KOPT-K1 (cell line): ENCODE measurements around the gene NEGR1.

Experiments used
- H3K27ac ChIP-seq: fragments of 200-600 bp; sonication (generic); 2 replicates; pipeline ENCODE4 v1.5.1; 2016; ENCODE audit warnings: antibody characterized with exemption, mild to moderate bottlenecking, low read depth, low read length; ENCODE audit not compliant: poor library complexity, severe bottlenecking
- H3K36me3 ChIP-seq: fragments of 200-600 bp; sonication (generic); 2 replicates; pipeline ENCODE4 v1.5.1; 2017; ENCODE audit warnings: antibody characterized with exemption, mild to moderate bottlenecking, low read length, moderate library complexity; ENCODE audit not compliant: insufficient read depth
- H3K9me3 ChIP-seq: fragments of 200-600 bp; sonication (generic); 2 replicates; pipeline ENCODE4 v1.5.1; 2017; ENCODE audit warnings: antibody characterized with exemption, low read length, mild to moderate bottlenecking; ENCODE audit not compliant: insufficient read depth, poor library complexity, severe bottlenecking

The NEGR1 gene

DNA sequence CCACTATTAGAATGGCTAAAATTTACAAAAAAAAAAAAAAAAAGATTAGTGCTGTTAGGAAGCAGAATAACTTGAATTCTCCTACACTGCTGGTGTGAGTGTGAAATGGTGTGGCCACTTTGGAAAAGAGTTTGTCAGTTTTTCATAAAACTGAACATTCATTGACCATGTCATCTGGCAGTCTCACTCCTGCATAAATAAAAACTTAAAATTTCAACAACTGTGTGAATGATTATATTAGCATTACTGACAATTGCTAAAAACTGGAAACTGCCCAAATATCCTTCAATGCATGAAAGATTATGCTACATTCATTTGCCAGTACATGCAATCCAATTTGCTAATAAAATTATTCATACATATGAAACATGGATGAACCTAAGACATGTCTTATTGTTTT is 570.9 kb downstream of the NEGR1 start:
- Histone ChIP-seq H3K27ac (no peak overlapping the region), H3K9me3 (peaks cover 18% of the 10 kb centered on the region), H3K36me3 (no peaks in the 10 kb centered on the region)

DNA sequence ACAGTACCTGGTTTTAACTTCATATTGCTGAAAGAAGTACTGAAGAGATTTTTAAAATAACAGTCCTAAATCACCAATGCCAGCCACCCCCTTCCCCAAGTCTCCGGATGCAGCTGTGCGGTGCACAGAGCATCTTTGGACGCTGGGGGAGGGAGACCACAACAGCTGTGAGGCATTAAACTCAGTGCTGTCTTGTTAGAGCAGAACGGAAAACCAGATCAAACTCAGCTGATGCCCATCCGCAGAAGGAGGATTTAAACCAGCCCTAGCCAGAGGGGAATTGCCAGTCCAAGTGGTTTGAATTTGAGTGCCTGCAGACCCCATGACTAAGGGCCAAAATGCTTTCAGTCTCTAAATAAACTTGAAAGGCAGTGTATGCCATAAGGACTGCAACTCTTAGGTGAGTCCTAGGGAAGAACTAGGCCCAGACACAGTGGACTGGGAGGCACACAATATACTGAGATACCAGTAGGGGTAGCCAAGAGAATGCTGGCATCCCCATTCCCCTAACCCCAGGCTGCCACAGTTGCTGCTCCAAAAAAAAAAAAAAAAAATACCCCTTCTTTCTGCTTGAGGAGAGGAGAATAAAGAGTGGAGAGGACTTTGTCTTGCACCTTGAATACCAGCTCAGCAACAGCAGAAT is 576.2 kb downstream of the NEGR1 start:
- H3K36me3 ChIP-seq: no peaks in the 10 kb centered on the region
- H3K9me3 ChIP-seq: peaks cover 16% of the 10 kb centered on the region
- H3K27ac ChIP-seq: peak overlapping the region; percentile 51

DNA sequence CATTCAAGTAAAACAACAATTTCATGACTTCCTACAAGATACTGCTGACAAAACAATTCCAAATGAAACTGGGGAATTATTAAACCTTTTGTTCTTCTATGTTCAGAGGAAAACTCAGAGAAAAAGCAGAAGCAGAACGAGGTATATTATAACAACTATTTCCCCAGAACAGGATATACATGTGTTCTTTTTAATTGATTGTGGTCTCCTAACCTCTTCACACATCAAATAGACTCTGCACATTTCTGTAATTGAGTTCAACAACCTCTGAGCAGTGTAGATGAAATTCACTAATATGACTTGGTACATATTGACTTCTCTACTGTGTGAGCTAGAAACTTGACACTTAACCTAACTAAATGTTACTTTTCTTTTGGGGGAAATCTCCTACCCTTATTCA is 584.2 kb downstream of the NEGR1 start:
- no peaks in the 10 kb centered on the region for H3K36me3 ChIP-seq
- H3K27ac ChIP-seq: no peak overlapping the region
- peaks cover 7% of the 10 kb centered on the region for H3K9me3 ChIP-seq

DNA sequence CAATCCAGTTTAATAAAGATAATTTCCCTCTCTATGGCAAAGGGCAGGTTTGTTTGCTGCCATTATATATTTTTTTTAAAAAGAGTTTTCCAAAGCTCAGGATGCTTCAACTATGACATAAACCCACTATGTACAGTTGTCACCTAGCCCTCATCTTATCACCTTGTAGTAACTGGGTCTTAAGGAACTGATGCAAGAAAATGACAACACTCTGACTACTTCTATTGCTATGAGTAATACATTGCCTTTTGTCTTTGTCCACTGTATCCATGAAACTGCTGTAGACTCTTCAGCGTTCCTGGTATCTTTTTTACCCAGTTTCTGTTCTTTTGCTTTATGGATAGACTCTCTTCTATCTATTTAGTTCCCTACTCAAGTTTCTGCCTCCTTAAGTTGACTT is 586.5 kb downstream of the NEGR1 start:
- no peaks in the 10 kb centered on the region for H3K36me3 ChIP-seq
- H3K27ac ChIP-seq: no peak overlapping the region
- no peaks in the 10 kb centered on the region for H3K9me3 ChIP-seq

DNA sequence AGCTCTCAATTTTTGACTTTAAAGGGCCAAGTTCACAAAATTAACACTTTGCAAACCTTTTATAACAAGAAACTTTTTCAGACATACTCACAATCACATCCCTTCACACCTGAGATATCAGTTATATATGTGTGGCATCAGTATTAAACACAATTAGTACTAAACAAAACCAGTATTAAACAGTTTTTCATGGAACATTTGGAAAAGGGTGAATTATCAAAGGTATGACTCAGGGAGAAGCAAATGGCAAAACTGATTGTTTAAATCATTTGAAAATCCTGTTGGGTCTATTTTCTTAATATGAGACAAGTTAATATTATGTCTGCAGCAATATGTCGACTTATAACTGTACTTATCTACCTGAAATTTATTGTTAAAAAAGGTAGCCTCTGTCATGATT is 587.3 kb downstream of the NEGR1 start:
- Histone ChIP-seq H3K9me3 (no peaks in the 10 kb centered on the region), H3K36me3 (no peaks in the 10 kb centered on the region), H3K27ac (no peak overlapping the region)

DNA sequence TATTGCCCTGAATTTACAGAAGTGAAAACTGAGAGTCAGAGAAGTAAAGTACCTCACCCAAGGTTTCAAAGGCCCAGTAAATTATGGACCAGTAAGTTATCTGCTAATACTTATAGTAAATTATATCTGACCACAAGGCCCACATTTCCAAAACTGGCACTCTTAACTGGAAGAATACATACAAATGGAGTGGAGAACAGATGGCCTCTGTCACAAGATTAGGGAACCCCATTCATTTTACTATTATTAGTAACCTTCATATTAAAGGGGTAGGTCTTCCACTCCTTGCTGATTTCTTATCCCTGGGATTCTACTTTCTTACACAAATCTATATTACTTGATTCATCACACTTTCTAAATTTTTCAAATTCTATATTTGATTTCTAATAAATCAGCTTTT is 588.8 kb downstream of the NEGR1 start:
- Histone ChIP-seq H3K36me3 (no peaks in the 10 kb centered on the region), H3K27ac (no peak overlapping the region), H3K9me3 (no peaks in the 10 kb centered on the region)

DNA sequence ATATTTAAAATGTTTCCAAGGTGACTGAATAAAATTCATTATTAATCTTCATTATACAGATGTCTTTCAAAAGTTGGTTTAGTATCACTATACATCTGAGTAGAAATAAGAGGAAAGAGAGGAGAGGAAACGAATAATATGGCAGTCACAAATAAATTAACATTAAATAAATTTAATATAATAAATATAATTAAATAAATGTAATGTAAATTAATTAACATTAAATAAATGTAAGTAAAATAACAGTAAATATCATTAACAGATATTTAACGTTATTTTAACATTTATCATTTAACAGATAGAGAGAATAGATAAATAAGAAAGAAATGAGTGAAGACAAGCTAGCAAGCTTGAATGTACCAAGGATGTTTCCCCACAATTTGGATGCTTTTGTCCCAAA is 592.7 kb downstream of the NEGR1 start:
- H3K27ac ChIP-seq: no peak overlapping the region
- H3K36me3 ChIP-seq: no peaks in the 10 kb centered on the region
- H3K9me3 ChIP-seq: no peaks in the 10 kb centered on the region

DNA sequence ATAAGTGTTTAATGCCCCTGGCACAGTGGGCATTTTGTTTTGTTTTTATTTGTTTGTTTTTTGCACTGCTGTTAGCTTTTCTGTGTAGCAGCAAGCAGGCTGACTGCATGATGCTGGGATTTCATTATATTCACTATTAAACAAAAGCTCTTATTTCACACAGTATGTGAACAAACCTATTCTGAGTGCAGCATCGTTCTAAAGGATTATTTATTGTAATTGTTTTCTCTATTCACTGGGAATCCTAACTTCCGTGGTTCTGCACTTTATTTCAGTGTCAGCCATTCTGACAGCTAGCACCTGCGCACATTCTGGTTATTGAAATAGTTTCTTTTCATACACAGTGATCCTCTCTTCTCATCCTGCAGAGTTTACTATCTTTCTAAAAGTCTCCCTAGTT is 595.0 kb downstream of the NEGR1 start:
- Histone ChIP-seq H3K27ac (no peak overlapping the region), H3K9me3 (no peaks in the 10 kb centered on the region), H3K36me3 (no peaks in the 10 kb centered on the region)

DNA sequence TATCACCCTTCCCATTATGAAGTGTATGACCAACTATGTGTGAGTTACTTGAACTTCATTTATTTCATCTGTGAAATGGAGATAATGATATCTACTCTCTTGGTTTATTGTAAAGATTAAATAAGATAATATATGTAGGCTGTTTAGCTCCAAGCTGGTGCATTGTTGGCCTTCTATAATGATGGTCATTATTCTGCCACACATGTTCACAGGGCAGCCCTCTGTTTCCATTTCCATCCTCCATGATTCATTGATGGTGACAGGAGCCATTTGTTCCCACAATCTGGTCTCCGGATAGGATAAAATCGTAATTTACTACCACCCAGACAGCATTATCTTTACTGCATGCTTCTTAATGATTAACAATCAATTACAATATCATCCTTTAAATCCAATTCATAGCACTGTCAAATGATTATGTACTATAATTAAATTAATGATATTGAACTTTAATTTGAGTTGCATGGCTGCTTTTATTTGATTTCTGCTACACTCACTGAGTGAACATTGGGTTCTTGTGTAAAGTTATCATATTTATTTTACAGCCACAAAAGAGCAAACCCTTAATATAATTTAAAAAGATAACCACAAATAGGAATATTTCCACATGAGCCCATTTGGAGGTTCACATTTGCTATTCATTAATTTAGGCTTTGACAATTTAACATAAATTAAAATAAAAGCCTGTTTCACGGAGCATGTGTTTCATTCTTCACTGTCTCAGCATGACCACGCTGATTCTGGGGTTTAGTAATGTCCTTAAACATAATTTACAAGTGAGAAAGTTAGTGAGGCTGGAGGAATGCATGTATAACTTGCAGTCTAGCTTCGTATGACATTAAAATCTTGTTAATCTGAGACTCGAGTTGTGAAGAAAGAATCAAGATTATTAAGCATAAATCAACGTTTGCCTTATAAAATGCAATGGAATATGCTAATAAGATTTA is 605.1 kb downstream of the NEGR1 start:
- H3K27ac ChIP-seq: no peak overlapping the region
- no peaks in the 10 kb centered on the region for H3K9me3 ChIP-seq
- no peaks in the 10 kb centered on the region for H3K36me3 ChIP-seq

DNA sequence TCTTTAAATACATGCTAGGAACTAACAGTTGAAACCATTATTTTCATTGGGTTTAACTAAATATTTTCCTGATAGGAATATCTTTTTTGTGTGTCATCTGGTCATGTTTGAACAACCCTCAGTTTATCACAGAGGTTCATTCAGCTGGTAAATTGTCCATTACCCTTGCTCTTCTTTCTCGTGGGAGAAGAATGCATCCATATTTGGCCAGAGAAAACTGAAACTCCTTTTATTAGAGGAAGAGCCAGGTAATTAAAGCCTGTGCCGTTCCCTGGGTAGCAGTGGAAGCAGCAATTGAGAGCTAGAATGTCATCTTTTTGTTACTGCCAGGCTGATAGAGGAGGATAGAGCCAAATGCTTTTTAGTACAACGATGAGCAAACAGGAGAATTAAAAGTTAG is 614.3 kb downstream of the NEGR1 start:
- no peak overlapping the region for H3K27ac ChIP-seq
- H3K9me3 ChIP-seq: no peaks in the 10 kb centered on the region
- no peaks in the 10 kb centered on the region for H3K36me3 ChIP-seq

DNA sequence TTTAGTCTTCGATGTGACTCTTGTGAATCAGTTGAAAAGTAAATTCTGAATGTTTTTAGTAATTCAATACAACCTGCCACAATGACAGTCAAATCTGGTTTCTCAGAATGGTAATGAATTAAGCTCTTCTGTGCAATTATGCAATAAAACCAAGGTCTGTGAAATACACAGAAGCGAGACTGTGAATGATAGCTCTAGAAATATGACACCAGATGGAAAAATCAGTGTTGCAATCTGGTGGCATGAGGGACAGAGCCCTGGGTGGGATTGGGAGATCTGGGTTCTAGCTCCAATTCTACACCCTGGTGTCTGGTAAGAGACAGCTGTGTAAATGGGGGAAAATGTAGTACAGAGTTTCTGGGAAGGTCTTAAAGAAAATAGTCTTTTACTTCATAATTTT is 615.1 kb downstream of the NEGR1 start:
- Histone ChIP-seq H3K9me3 (no peaks in the 10 kb centered on the region), H3K27ac (no peak overlapping the region), H3K36me3 (no peaks in the 10 kb centered on the region)

DNA sequence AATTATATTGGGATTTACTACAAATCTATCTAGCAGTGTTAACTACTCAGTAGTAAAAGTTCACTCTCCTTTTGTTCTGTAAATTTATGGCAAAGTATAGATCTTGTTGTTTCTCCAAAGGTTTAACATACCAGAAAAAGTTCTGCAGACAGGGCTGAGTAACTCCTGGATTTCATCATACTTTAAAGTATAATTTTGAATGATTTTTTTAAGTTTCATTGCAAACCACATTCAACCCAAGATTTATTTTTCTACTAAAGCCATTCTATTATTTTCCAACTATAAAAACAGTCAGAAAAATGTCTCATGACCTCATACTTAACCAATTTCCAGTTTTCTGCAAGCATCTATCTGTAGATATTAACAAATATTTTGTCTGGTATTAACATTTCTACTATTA is 615.7 kb downstream of the NEGR1 start:
- no peaks in the 10 kb centered on the region for H3K36me3 ChIP-seq
- no peaks in the 10 kb centered on the region for H3K9me3 ChIP-seq
- H3K27ac ChIP-seq: no peak overlapping the region

DNA sequence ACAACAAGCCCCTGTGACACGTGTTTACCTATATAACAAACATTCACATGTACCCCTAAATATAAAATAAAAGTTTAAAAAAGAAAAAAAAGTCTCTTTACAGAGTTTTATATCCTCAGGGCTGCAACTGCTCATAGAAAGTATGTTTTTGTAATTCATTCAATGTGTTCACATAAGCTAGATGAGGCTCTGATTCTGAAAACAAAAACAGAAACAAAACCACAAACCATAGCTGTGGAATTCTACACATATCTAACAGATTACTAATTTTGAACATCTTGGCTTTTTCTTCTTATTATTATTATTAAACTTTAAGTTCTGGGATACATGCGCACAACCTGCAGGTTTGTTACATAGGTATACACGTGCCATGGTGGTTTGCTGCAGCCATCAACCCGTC is 621.9 kb downstream of the NEGR1 start:
- no peak overlapping the region for H3K27ac ChIP-seq
- no peaks in the 10 kb centered on the region for H3K36me3 ChIP-seq
- no peaks in the 10 kb centered on the region for H3K9me3 ChIP-seq

DNA sequence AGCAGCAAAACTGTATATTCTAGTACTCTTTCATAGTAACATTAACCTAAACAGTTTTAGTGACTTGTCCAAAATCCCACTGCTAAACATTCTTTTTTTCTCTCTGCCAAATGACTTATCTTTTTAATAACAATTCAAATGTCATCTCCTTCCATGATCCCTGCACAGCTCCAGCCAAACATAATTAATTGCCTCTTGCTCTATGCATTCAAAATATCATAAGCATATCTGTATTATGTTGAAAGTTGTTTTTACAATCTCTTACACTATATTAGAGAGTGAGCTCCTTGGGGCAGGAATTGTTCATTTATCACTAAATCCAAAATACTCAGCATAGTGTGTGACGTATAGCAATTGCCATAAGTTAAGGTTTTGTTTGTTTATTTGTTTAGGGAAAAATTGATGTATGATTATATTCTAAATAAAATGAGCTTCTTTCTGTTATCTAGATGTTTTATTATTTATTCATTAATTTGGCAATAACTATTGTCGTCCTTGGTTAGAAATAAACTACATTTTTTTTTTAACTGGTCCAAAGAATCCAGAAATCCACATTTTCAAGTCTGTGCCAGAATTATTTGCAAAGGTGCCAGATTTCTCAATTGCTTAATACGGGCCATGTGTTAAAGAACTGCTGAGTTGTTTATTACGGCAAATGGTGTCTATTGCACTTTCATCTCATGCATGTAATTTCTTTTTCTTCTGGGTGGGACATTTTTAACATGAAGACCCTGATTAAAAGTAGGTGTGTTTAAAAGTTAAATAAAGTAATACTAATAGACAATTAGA is 624.3 kb downstream of the NEGR1 start:
- H3K36me3 ChIP-seq: no peaks in the 10 kb centered on the region
- no peak overlapping the region for H3K27ac ChIP-seq
- no peaks in the 10 kb centered on the region for H3K9me3 ChIP-seq

DNA sequence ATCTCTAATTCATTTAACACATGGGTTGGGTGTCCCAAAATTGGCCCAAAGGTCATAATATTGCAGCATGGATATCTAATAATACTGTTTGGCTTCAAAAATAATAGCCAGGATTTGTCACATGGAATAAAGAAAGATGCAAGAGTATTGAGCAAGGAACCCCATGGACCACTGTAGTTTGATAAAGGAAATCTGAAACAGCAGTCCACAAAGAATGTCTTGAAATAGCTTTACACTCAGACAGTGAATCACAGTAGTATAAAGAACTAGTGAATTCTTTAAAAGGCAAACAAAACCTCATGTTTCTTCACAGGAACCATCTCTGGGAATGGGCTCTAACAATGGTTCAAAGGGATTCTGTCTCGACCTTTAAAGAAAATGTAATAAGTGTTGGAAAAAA is 625.4 kb downstream of the NEGR1 start:
- no peaks in the 10 kb centered on the region for H3K36me3 ChIP-seq
- no peaks in the 10 kb centered on the region for H3K9me3 ChIP-seq
- H3K27ac ChIP-seq: no peak overlapping the region
